ENCODE results near the gene TRAPPC8.
"Not testable (repeated sequence)": the region's sequence is repeated elsewhere in the genome, so short reads cannot be mapped to it uniquely, and the experiment has no call there.

TRAPPC8 gene

GRCh38 chr18:31942291-31942998 lies 483 bp downstream of the TRAPPC8 start:
- no peak for TF ChIP-seq POLR2A (IDR thresholded peaks at IDR 0.05; ENCODE audit: low read depth, low read length)
- TF ChIP-seq POLR2AphosphoS5 (IDR thresholded peaks at IDR 0.05; ENCODE audit: low read depth, low read length) = no peak; the same call in 1 of the 2 replicates
- no peak for TF ChIP-seq TAF1 (IDR thresholded peaks at IDR 0.05; ENCODE audit: borderline replicate concordance, low read depth, low read length)
- FAIRE-seq = peak; percentile 78

DNA sequence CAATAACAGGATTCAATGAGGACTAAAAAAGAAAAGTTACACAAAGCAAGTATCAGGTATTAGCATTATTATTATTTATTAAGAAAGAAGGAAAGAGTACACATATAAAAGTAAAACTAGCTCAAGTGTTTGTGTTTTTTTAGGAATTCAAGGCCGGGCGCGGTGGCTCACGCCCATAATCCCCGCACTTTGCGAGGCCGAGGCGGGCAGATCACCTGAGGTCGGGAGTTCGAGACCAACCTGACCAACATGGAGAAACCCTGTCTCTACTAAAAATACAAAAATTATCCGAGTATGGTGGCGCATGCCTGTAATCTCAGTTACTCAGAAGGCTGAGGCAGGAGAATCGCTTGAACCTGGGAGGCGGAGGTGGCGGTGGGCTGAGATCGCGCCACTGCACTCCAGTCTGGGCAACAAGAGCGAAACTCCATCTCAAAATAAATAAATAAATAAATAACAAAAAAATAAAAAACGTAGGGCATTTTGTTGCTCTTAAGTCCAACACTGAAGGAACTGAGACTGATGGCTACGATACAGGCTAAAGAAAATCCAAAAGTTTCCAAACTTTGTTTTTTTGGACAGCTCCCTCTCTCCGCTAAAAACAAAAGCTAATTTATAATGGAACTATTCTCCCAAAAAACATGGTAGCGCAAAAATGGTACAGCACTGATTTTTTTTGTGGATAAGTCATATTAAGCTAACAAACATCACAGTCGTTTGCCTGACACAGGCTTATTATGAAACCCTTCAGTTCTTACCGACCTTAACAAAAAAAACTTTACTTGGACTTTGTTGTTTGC lies 1.7 kb downstream of the TRAPPC8 start:
- TF ChIP-seq TAF1 (IDR thresholded peaks at IDR 0.05; ENCODE audit: borderline replicate concordance, low read depth, low read length) (no peak), POLR2AphosphoS5 (IDR thresholded peaks at IDR 0.05; ENCODE audit: low read depth, low read length) (no peak), POLR2A (IDR thresholded peaks at IDR 0.05; ENCODE audit: low read depth, low read length) (no peak)
- FAIRE-seq (no peak), DNase-seq (ENCODE audit: insufficient read length) (no peak)

More at GRCh38 chr18:31942291-31942998, 483 bp downstream of the TRAPPC8 start:
- peak; percentile 49 for DNase-seq (ENCODE audit: insufficient read length)

DNA sequence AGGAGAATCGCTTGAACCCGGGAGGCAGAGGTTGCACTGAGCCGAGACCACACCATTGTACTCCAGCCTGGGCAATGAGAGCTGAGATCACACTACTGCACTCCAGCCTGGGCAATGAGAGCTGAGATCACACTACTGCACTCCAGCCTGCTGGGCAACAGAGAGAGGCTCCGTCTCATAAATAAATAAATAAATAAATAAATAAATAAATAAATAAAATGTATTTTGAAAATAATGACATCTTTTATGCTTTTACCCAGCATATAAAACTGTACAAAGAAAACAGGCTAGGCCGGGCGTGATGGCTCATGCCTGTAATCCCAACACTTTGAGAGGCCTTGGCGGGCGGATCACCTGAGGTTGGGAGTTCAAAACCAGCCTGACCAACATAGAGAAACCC lies 8.2 kb downstream of the TRAPPC8 start:
- not testable (repeated sequence) for DNase-seq (ENCODE audit: insufficient read length); FAIRE-seq

GRCh38 chr18:31931886-31932240 lies 11.1 kb downstream of the TRAPPC8 start:
- no peak for TF ChIP-seq POLR2AphosphoS5 (IDR thresholded peaks at IDR 0.05; ENCODE audit: low read depth, low read length)
- FAIRE-seq (no peak), DNase-seq (ENCODE audit: insufficient read length) (no peak)

GRCh38 chr18:31931163-31931885 lies 11.6 kb downstream of the TRAPPC8 start:
- FAIRE-seq (no peak), DNase-seq (ENCODE audit: insufficient read length) (no peak)

DNA sequence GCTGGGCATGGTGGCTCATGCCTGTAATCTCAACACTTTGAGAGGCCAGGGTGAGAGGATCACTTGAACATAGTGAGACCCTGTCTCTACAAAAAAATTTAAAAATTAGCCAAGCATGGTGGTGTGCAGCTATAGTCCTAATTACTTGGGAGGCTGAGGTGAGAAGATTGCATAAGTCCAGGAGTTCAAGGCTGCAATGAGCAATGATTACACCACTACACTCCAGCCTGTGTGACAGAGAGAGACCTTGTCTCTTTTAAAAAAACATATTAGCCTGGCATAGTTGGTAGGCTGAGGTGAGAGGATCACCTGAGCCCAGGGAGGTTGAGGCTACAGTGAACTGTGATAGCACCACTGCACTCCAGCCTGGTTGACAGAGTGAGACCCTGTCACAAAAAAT lies 13.7 kb downstream of the TRAPPC8 start:
- DNase-seq (ENCODE audit: insufficient read length) = no peak
- FAIRE-seq = no peak
- TF ChIP-seq POLR2A (IDR thresholded peaks at IDR 0.05; ENCODE audit: low read depth, low read length) (no peak), TAF1 (IDR thresholded peaks at IDR 0.05; ENCODE audit: borderline replicate concordance, low read depth, low read length) (no peak), POLR2AphosphoS5 (IDR thresholded peaks at IDR 0.05; ENCODE audit: low read depth, low read length) (no peak)

More at GRCh38 chr18:31931163-31931885, 11.6 kb downstream of the TRAPPC8 start:
- TF ChIP-seq TAF1 (IDR thresholded peaks at IDR 0.05; ENCODE audit: borderline replicate concordance, low read depth, low read length) = no peak
- TF ChIP-seq POLR2AphosphoS5 (IDR thresholded peaks at IDR 0.05; ENCODE audit: low read depth, low read length) = no peak
- no peak for TF ChIP-seq POLR2A (IDR thresholded peaks at IDR 0.05; ENCODE audit: low read depth, low read length)

- not testable (repeated sequence) for FAIRE-seq; DNase-seq (ENCODE audit: insufficient read length)
Observed at GRCh38 chr18:31926988-31927387, 15.9 kb downstream of the TRAPPC8 start.

DNA sequence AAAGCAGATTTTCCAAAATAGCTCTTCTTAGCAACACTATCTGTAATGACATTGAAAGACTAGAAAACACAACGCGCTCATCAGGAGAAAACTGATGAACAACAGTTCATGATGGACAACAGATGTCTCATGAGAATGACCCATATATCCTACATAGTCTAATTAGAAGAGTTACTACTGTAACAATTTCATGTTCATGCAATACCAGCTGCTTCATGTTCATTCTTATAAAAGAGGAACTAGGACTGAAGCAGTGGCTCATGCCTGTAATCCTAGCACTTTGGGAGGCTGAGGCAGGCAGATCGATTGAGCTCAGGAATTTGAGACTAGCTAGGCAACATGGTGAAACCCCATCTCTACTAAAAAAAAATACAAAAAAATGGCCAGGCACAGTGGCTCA lies 22.7 kb downstream of the TRAPPC8 start:
- no peak for DNase-seq (ENCODE audit: insufficient read length)
- FAIRE-seq = no peak
- TF ChIP-seq TAF1 (IDR thresholded peaks at IDR 0.05; ENCODE audit: borderline replicate concordance, low read depth, low read length) (no peak), POLR2A (IDR thresholded peaks at IDR 0.05; ENCODE audit: low read depth, low read length) (no peak), POLR2AphosphoS5 (IDR thresholded peaks at IDR 0.05; ENCODE audit: low read depth, low read length) (no peak)

DNA sequence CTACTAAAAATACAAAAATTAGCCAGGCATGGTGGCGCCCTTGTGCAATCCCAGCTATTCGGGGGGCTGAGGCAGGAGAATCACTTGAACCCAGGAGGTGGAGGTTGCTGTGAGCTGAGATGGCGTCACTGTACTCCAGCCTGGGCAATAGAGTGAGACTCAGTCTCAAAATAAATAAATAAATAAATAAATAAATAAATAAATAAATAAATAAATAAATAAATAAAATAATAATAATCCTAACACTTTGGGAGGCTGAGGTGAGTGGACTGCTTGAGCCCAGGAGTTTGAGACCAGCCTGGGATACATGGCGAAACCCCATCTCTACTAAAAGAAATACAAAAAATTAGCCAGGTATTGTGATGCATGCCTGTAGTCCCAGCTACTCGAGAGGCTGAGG lies 23.6 kb downstream of the TRAPPC8 start:
- not testable (repeated sequence) for DNase-seq (ENCODE audit: insufficient read length); FAIRE-seq

GRCh38 chr18:31918733-31919132 lies 24.2 kb downstream of the TRAPPC8 start:
- TF ChIP-seq TAF1 (IDR thresholded peaks at IDR 0.05; ENCODE audit: borderline replicate concordance, low read depth, low read length) (no peak), POLR2A (IDR thresholded peaks at IDR 0.05; ENCODE audit: low read depth, low read length) (no peak), POLR2AphosphoS5 (IDR thresholded peaks at IDR 0.05; ENCODE audit: low read depth, low read length) (no peak)
- no peak for FAIRE-seq

GRCh38 chr18:31901063-31901462 lies 41.9 kb downstream of the TRAPPC8 start:
- DNase-seq (ENCODE audit: insufficient read length) = no peak
- TF ChIP-seq POLR2AphosphoS5 (IDR thresholded peaks at IDR 0.05; ENCODE audit: low read depth, low read length) (no peak), POLR2A (IDR thresholded peaks at IDR 0.05; ENCODE audit: low read depth, low read length) (no peak), TAF1 (IDR thresholded peaks at IDR 0.05; ENCODE audit: borderline replicate concordance, low read depth, low read length) (no peak)
- FAIRE-seq = no peak

More at GRCh38 chr18:31918733-31919132, 24.2 kb downstream of the TRAPPC8 start:
- DNase-seq (ENCODE audit: insufficient read length) = no peak

DNA sequence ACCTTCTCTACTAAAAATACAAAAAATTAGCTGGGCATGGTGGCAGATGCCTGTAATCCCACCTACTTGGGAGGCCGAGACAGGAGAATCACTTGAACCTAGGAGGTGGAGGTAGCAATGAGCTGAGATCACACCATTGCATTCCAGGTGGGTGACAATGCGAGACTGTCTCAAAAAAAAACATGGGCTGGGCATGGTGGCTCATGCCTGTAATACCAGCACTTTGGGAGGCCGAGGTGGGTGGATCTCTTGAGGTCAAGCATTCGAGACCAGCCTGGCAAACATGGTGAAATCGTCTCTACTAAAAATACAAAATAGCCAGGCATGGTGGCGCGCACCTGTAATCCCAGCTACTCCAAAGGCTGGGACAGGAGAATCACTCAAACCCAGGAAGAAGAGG lies 43.2 kb downstream of the TRAPPC8 start:
- DNase-seq (ENCODE audit: insufficient read length) = not testable (repeated sequence)
- FAIRE-seq = peak; percentile 17
